Tracheal epithelial cell (primary cell): ENCODE results near the gene DRC3. TPM values are rescaled to one million over a fixed set of nuclear protein-coding genes. Genes with fewer than 3 reads are reported as not detected.

Experiments used
- total RNA-seq: library from RNA; depleted of rRNA; stranded (reverse); fragments of >200 nt; gene quantifications from 2 replicates; pipeline ENCODE4 v1.2.1, GENCODE V29; 2014

DRC3 gene
- under 0.01 and 0.43 TPM in 2 replicates for total RNA-seq

DNA sequence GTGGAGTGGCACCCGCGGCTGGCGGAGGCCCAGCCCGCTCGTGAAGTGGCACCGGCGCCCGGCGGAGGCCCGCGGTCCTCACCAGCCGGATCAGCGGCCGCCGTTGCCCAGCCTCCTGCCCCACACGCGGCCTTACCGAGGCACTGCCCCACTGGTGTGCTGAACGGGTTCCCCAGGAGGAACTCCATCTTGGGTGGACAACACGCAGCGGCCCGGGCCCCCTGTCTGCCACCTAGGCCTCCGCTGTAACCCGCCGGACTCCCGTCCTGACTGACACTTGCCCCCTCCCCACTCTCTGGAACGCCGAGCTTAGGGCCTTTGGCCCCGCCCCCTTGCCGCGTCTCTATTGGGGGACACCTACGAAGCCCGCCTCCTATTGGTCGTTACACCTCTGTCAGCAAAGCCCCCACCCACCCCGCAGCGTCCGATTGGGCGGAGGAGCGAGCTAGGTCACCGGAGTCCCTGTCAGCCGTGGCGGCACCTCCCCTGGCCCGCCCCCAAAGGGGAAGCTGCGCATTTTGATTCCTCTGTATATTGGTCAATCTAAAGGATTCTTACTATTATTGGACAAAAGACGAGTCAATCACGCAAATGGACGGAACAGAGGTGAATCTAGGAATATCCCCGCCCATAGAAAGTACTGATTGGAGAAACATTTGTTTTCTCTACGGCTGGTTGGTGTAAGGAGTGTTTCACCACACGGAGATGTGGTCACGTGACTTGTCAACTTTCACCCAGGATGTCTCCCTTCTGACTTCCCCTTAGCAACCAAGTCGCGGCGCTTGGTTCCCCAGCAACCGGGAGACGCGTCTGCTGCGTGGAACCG, at the start of gene DRC3, which contains the start of gene TOM1L2:
Gene DRC3, plus strand, starts transcription at position 737 of the 826 bp plus-strand sequence. CDS start 4,737 bp downstream, outside the sequence.
Gene TOM1L2, minus strand, starts transcription at position 275 of the 826 bp plus-strand sequence. Its CDS starts 87 bp downstream, at position 188.

DNA sequence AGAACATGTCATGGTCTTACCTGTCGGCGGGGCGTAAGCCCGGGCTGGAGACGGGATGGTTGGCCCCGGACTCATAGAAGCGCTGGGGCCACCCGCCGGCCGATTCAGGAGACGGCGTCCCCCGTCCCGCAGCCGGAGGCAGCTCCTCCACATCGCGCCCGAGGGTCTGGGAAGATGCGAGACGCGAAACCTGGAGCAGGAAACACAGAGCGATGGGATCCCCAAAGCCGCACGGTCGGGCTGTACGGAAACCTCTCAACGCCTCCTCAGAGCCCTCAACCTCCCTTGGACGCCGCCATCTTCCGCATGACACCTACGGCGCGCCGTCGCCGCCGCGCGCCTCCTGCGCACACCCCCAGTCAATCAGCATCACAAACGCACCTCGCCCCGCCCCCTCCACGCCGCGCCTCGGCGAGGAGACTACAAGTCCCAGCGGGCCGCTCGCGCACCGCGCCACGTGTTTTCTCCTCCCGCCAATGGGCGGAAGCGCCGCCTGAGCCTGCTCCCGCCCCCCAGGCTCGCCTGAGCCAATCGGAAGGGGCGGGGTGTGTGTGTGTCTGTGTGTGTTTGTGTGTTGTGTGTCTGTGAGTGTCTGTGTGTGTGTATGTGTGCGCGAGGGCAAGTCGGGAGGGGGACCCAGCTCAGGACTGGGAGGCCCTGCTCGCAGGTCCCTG, 66.3 kb downstream of the DRC3 start, which contains the start of the genes ATPAF2 and GID4:
Gene ATPAF2, minus strand, starts transcription at position 308 of the 674 bp plus-strand sequence. Its CDS starts 155 bp downstream, at position 153.
Gene GID4, plus strand, starts transcription at position 548 of the 674 bp plus-strand sequence. Its CDS starts 57 bp downstream, at position 605.

Other genes starting within 250 kb of the DRC3 start
- gene SREBF1, start 135.9 kb upstream of the DRC3 start, total RNA-seq, result 57.8 and 123 TPM in 2 replicates
- 11.6 and 12.4 TPM in 2 replicates for gene TOM1L2, start 462 bp upstream of the DRC3 start, total RNA-seq
- gene ATPAF2, start 66.3 kb downstream of the DRC3 start, total RNA-seq, result 8.7 and 12.5 TPM in 2 replicates
- gene GID4, start 66.5 kb downstream of the DRC3 start, total RNA-seq, result 11.3 and 12.0 TPM in 2 replicates
- gene DRG2, start 115.1 kb downstream of the DRC3 start, total RNA-seq, result 24.1 and 35.4 TPM in 2 replicates
- gene MYO15A, start 135.9 kb downstream of the DRC3 start, total RNA-seq, result under 0.01 TPM in 2 replicates
- 103 and 130 TPM in 2 replicates for gene ALKBH5, start 211.0 kb downstream of the DRC3 start, total RNA-seq